Neural crest cell (in vitro differentiated cells): ENCODE measurements around the gene TBC1D4. TPM values are rescaled to one million over a fixed set of nuclear protein-coding genes. Genes with fewer than 3 reads are reported as not detected.

Experiments
- DNase-seq: peaks from one replicate; pipeline ENCODE4 v3.0.0; 2021; ENCODE audit warnings: low read depth, mixed read lengths, low spot score
- H3K27ac Mint-ChIP-seq: one replicate; pipeline ENCODE4 v1.8.0; 2021; ENCODE audit warnings: mild to moderate bottlenecking, mixed read lengths; ENCODE audit not compliant: unreplicated experiment
- H3K27me3 Mint-ChIP-seq: 2 replicates; pipeline ENCODE4 v1.8.0; 2021; ENCODE audit warnings: low read depth, mild to moderate bottlenecking, mixed read lengths
- H3K36me3 Mint-ChIP-seq: 2 replicates; pipeline ENCODE4 v1.8.0; 2021; ENCODE audit warnings: low read depth, mild to moderate bottlenecking, mixed read lengths
- H3K4me1 Mint-ChIP-seq: 2 replicates; pipeline ENCODE4 v1.8.0; 2021; ENCODE audit warnings: mixed read lengths
- H3K4me3 Mint-ChIP-seq: one replicate; pipeline ENCODE4 v1.8.0; 2021; ENCODE audit warnings: mild to moderate bottlenecking, mixed read lengths
- H3K9me3 Mint-ChIP-seq: 2 replicates; pipeline ENCODE4 v1.8.0; 2021; ENCODE audit warnings: mixed read lengths
- CTCF ChIP-seq: fragments of 200-600 bp; sonication (generic); conservative IDR thresholded peaks from 2 replicates; pipeline ENCODE4 v1.5.0; 2021; ENCODE audit warnings: antibody characterized with exemption, mild to moderate bottlenecking
- total RNA-seq: library from RNA; stranded (reverse); gene quantifications from 2 replicates; pipeline ENCODE4 v1.2.1, GENCODE V29; 2021

The TBC1D4 gene
- total RNA-seq, 1 donor from 2014 or later: 13.4 TPM

- Mint-ChIP-seq H3K9me3 (no peaks in the 10 kb centered on the region), H3K36me3 (no peaks in the 10 kb centered on the region), H3K4me3 (no peak overlapping the region), H3K27ac (peak overlapping the region; percentile 67), H3K27me3 (no peaks in the 10 kb centered on the region), H3K4me1 (peaks cover 29% of the 10 kb centered on the region)
- TF ChIP-seq CTCF: no peak
- DNase-seq: no peak
These were observed 65.5 kb downstream of the TBC1D4 start for GRCh38 chr13:75416327-75417011.

GRCh38 chr13:75415694-75416093, 66.3 kb downstream of the TBC1D4 start:
- no peak for TF ChIP-seq CTCF
- Mint-ChIP-seq H3K4me3 (no peak overlapping the region), H3K36me3 (peaks cover 3% of the 10 kb centered on the region), H3K9me3 (peaks cover 2% of the 10 kb centered on the region), H3K27me3 (no peaks in the 10 kb centered on the region), H3K27ac (no peak overlapping the region), H3K4me1 (peaks cover 29% of the 10 kb centered on the region)
- no peak for DNase-seq

- H3K27ac Mint-ChIP-seq: no peak overlapping the region
- DNase-seq: no peak
- no peak for TF ChIP-seq CTCF
- H3K9me3 Mint-ChIP-seq: peaks cover 2% of the 10 kb centered on the region
- H3K4me1 Mint-ChIP-seq: peaks cover 29% of the 10 kb centered on the region
- H3K36me3 Mint-ChIP-seq: peaks cover 3% of the 10 kb centered on the region
- no peaks in the 10 kb centered on the region for H3K27me3 Mint-ChIP-seq
- H3K4me3 Mint-ChIP-seq: no peak overlapping the region
These were observed 66.8 kb downstream of the TBC1D4 start for GRCh38 chr13:75415171-75415570.

GRCh38 chr13:75414036-75414827, 67.7 kb downstream of the TBC1D4 start:
- H3K27me3 Mint-ChIP-seq: no peaks in the 10 kb centered on the region
- peaks cover 3% of the 10 kb centered on the region for H3K36me3 Mint-ChIP-seq
- DNase-seq: no peak
- H3K4me3 Mint-ChIP-seq: no peak overlapping the region
- TF ChIP-seq CTCF: no peak
- peaks cover 29% of the 10 kb centered on the region for H3K4me1 Mint-ChIP-seq
- peaks cover 2% of the 10 kb centered on the region for H3K9me3 Mint-ChIP-seq
- H3K27ac Mint-ChIP-seq: no peak overlapping the region

- no peaks in the 10 kb centered on the region for H3K27me3 Mint-ChIP-seq
- no peak overlapping the region for H3K4me3 Mint-ChIP-seq
- peaks cover 2% of the 10 kb centered on the region for H3K9me3 Mint-ChIP-seq
- H3K36me3 Mint-ChIP-seq: peaks cover 3% of the 10 kb centered on the region
- peaks cover 13% of the 10 kb centered on the region for H3K4me1 Mint-ChIP-seq
- DNase-seq: no peak
- no peak for TF ChIP-seq CTCF
- no peak overlapping the region for H3K27ac Mint-ChIP-seq
These were observed 69.9 kb downstream of the TBC1D4 start for GRCh38 chr13:75411924-75412537.
